HFFc6 (cell line): ENCODE measurements around the gene GRK1. TPM values are rescaled to one million over a fixed set of nuclear protein-coding genes. Genes with fewer than 3 reads are reported as not detected.

Experiments used
- DNase-seq: peaks from one replicate; pipeline ENCODE4 v3.0.0-alpha.2; 2018
- H3K27ac Mint-ChIP-seq: 2 replicates; pipeline ENCODE4 v1.8.0; 2020; ENCODE audit warnings: mild to moderate bottlenecking, mixed read lengths
- H3K27me3 Mint-ChIP-seq: 2 replicates; pipeline ENCODE4 v1.8.0; 2021; ENCODE audit warnings: mild to moderate bottlenecking, moderate library complexity, mixed read lengths; ENCODE audit not compliant: insufficient read depth
- H3K36me3 Mint-ChIP-seq: 2 replicates; pipeline ENCODE4 v1.8.0; 2021; ENCODE audit warnings: low read depth, mixed read lengths
- H3K4me1 Mint-ChIP-seq: 2 replicates; pipeline ENCODE4 v1.8.0; 2020; ENCODE audit warnings: low read depth, mixed read lengths
- H3K4me3 Mint-ChIP-seq: 2 replicates; pipeline ENCODE4 v1.8.0; 2020; ENCODE audit warnings: mild to moderate bottlenecking, moderate library complexity, mixed read lengths
- H3K9me3 Mint-ChIP-seq: 2 replicates; pipeline ENCODE4 v1.8.0; 2020; ENCODE audit warnings: mild to moderate bottlenecking, mixed read lengths
- total RNA-seq, 6 experiments: library from RNA; stranded (reverse); fragmentation: NEBNext Ultra II Directional; extraction: Animal tissue kit (Norgen Biotek cat#: 25700); gene quantifications; 2 replicates in 1 of 6; 3 replicates in 5 of 6; pipeline ENCODE4 v1.2.3, GENCODE V29; 2021
- TF ChIP-seq, protein P1 (sequence below): fragments of 200-600 bp; sonication (generic); IDR thresholded peaks from 2 replicates; pipeline ENCODE4 v1.5.0; 2021; ENCODE audit warnings: antibody characterized with exemption, mild to moderate bottlenecking

GRK1 gene
- total RNA-seq, 6 experiments from 2014 or later, result not detected

DNA sequence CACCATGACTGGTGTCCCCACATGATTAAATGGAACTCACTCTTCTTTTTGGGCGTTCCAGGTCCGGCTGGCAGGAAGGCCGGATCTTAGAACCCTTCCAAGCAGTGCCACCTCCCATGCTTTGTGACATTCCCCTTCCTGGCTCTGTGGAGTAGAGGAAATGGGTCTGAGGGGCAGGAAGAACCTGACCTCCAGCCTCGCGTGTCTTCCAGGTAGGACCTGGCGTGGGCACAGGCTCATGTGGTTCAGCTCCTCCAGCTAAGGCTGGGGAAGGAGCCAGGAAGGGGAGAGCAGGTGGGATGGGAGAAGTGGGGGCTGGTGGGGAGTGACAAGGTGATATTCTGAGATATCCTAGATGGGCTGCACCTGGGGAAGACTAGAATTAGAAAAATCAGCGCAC lies 94.1 kb downstream of the GRK1 start:
- Mint-ChIP-seq H3K27me3 (peaks cover 12% of the 10 kb centered on the region), H3K9me3 (no peaks in the 10 kb centered on the region), H3K4me1 (peaks cover 44% of the 10 kb centered on the region), H3K4me3 (no peak overlapping the region), H3K27ac (no peak overlapping the region), H3K36me3 (no peaks in the 10 kb centered on the region)
- DNase-seq, result no peak
- TF ChIP-seq, protein P1, sequence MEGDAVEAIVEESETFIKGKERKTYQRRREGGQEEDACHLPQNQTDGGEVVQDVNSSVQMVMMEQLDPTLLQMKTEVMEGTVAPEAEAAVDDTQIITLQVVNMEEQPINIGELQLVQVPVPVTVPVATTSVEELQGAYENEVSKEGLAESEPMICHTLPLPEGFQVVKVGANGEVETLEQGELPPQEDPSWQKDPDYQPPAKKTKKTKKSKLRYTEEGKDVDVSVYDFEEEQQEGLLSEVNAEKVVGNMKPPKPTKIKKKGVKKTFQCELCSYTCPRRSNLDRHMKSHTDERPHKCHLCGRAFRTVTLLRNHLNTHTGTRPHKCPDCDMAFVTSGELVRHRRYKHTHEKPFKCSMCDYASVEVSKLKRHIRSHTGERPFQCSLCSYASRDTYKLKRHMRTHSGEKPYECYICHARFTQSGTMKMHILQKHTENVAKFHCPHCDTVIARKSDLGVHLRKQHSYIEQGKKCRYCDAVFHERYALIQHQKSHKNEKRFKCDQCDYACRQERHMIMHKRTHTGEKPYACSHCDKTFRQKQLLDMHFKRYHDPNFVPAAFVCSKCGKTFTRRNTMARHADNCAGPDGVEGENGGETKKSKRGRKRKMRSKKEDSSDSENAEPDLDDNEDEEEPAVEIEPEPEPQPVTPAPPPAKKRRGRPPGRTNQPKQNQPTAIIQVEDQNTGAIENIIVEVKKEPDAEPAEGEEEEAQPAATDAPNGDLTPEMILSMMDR, result no peak

DNA sequence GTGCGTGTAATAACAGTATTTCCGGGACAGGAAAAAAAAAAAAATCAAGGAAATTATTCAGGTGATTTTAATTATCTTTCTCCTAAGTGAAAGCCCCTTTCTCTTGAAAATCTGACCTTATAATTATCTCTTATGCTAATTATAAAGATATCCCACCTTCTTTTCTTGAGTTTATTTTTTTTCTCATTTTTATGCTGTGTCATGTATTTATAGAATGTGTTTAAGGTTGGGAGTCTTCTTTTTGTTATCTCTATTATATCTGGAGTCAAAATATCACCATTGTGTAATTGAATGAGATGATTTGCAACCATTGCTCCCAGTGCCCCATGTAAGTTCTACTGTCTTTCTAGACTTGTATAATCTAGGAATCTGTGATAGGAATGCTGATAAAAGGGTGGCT lies 95.1 kb downstream of the GRK1 start:
- H3K9me3 Mint-ChIP-seq, result no peaks in the 10 kb centered on the region

DNA sequence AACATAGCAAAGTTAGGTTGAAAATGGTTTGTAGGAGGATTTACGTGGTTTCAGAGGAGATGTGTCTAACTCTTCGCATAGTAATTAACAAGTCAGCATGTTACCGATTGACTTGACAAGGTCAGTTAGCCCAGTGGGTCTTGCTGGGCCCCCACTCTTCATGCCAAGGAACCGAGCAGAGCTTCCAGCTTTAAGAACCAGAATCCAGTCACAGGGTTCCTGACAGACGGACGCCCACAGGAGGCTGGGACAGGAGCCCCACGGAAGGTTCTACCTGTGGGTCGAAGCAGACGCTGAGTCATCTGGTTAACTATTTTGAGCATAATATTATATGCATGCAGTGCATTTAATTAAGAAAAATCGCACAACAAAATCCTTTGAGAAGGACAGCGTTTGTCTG lies 95.5 kb downstream of the GRK1 start:
- no peak overlapping the region for H3K27ac Mint-ChIP-seq
- no peak overlapping the region for H3K4me3 Mint-ChIP-seq
- 0 out of 2 replicates have a peak, but pooled peaks cover under 1% of the 10 kb centered on the region for H3K36me3 Mint-ChIP-seq
- DNase-seq, result no peak
- peaks cover 51% of the 10 kb centered on the region for H3K4me1 Mint-ChIP-seq
- H3K27me3 Mint-ChIP-seq, result peaks cover 13% of the 10 kb centered on the region
- TF ChIP-seq, protein P1, result no peak
- H3K9me3 Mint-ChIP-seq, result no peaks in the 10 kb centered on the region

More for the DNA sequence above, 95.1 kb downstream of the GRK1 start:
- H3K4me3 Mint-ChIP-seq, result no peak overlapping the region
- peaks cover 13% of the 10 kb centered on the region for H3K27me3 Mint-ChIP-seq
- TF ChIP-seq, protein P1, result no peak
- DNase-seq, result no peak
- no peak overlapping the region for H3K27ac Mint-ChIP-seq
- peaks cover 47% of the 10 kb centered on the region for H3K4me1 Mint-ChIP-seq
- no peaks in the 10 kb centered on the region for H3K36me3 Mint-ChIP-seq

DNA sequence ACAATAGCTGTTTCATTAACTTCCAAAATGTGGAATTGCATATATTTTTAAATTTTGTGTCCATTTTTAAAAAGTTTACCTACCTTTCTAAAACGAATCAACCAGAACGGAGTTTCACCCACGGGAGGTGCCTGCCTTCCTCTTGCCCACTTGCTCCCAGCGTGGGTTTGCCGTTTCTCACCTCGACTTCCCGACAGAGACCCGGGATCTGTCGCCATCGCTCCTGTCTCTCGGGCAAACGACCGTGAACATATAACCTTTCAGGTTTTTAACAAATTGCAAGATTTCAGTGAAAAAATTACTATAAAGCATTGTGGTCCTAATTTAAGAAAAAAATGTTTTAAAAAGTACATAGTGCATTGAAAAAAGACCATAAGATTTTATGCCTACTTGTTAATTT lies 96.2 kb downstream of the GRK1 start:
- H3K9me3 Mint-ChIP-seq, result no peaks in the 10 kb centered on the region
- TF ChIP-seq, protein P1, result no peak
- no peak overlapping the region for H3K4me3 Mint-ChIP-seq
- no peak overlapping the region for H3K27ac Mint-ChIP-seq
- H3K36me3 Mint-ChIP-seq, result 0 out of 2 replicates have a peak, but pooled peaks cover 4% of the 10 kb centered on the region
- H3K27me3 Mint-ChIP-seq, result peaks cover 13% of the 10 kb centered on the region
- DNase-seq, result no peak
- H3K4me1 Mint-ChIP-seq, result peaks cover 52% of the 10 kb centered on the region

DNA sequence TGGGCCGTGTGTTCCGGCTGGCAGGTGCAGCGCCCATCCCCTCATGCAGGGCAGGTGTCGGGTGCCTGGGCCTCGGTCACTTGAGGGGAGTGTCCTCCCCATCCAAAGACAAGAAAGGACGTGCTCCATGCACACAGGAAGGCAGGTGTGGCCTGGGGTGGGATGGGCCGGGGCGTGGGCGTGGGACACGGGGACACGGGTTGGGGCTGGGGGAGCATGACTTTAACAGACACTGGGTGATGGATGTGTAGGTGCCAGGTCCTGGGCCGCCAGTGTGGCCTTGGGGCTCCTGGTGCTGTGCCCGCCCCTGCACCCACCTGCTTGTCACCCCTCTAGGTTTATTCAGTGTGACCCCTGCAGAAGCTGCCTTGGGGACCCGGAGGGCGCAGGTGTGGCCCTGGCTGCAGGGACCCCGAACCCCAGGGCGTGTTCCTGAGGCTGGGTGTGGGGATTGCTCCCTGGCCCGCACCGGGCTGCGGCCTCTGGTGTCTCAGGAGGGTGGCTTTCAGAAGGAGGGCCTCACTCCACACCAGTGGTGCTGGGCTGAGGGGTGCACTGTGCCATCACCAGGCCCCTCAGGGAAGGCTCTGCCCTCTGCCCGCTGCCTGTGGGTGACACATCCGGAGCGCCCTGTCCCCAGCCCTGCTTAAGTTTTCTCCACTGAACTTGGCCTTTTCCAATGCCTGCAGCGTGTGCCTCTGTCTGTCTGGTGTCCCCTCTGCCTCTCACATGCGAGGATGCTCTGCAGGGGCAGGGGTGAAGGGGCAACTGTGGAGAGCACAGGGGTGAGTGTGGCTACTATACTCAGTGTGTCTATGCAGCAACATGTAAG lies 97.2 kb downstream of the GRK1 start:
- Mint-ChIP-seq H3K27ac (no peak overlapping the region), H3K4me1 (peaks cover 47% of the 10 kb centered on the region), H3K27me3 (peaks cover 16% of the 10 kb centered on the region), H3K4me3 (no peak overlapping the region), H3K36me3 (0 out of 2 replicates have a peak, but pooled peaks cover 4% of the 10 kb centered on the region), H3K9me3 (no peaks in the 10 kb centered on the region)
- no peak for DNase-seq
- TF ChIP-seq, protein P1, result no peak
